ENCODE measurements around the gene FNDC1. TPM values are rescaled to one million over a fixed set of nuclear protein-coding genes. Genes with fewer than 3 reads are reported as not detected.

Gene FNDC1
- total RNA-seq, 2 donors from 2014 or later = 0.09 to 0.51 TPM

DNA sequence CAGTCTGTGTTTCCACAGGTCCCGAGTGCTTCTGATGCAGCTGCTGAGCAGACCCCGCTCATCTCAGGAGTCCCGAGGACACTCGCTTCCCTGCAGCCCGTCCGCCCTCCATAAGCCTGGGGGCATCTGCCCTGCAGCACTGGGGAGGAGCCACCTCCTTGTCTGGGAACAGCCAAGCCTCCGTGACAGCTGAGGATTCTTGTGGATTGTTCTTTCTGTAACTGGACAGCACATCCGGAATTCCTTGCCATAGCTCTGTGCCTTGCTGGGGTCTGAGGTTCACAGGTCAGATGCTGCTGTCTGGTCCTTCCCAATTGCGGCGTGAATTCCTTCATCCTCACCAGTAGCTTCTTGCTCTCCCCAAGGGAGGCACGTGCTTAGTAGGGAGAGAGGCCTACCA lies 38.4 kb upstream of the FNDC1 start:
- no peak for TF ChIP-seq POLR2AphosphoS5 (IDR thresholded peaks at IDR 0.05)
- Histone ChIP-seq H3K9me3 (no peaks in the 10 kb centered on the region), H3K36me3 (no peaks in the 10 kb centered on the region), H3K4me1 (replicated peaks) (no peaks in the 10 kb centered on the region), H3K4me3 (no peak overlapping the region), H3K27ac (no peak overlapping the region), H3K27me3 (replicated peaks; ENCODE audit: insufficient read depth) (no peaks in the 10 kb centered on the region)
- WGBS = 95% methylated on average over 11 of the region's 11 CpGs
- no peak for DNase-seq (ENCODE audit: low spot score)
- intact Hi-C loops (cut with DNase I) = no loop called here

DNA sequence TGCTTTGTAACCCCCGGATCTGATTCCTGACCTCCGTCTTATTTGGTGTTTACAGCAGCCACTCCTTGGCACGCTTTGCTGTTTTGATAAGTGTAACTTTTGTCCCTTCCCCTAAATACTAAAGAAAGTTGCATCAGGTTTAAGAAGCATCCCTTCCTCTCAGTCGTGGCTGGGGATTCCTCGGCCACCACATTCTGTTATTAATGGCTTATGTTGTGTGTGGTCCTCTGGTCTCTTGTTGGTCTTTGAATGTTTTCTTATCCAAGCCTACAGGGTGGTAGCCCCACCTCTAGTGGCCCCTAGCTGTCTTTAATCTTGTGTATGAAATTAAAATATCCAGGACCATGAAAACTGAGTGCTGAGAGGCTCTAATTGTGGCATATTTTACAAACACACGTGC lies 37.5 kb upstream of the FNDC1 start:
- Histone ChIP-seq H3K4me3 (no peak overlapping the region), H3K27ac (no peak overlapping the region), H3K4me1 (replicated peaks) (no peaks in the 10 kb centered on the region), H3K36me3 (no peaks in the 10 kb centered on the region), H3K9me3 (no peaks in the 10 kb centered on the region), H3K27me3 (replicated peaks; ENCODE audit: insufficient read depth) (no peaks in the 10 kb centered on the region)
- TF ChIP-seq POLR2AphosphoS5 (IDR thresholded peaks at IDR 0.05) (no peak), POLR2A (IDR thresholded peaks at IDR 0.05) (no peak)
- TF ChIP-seq, protein P1, sequence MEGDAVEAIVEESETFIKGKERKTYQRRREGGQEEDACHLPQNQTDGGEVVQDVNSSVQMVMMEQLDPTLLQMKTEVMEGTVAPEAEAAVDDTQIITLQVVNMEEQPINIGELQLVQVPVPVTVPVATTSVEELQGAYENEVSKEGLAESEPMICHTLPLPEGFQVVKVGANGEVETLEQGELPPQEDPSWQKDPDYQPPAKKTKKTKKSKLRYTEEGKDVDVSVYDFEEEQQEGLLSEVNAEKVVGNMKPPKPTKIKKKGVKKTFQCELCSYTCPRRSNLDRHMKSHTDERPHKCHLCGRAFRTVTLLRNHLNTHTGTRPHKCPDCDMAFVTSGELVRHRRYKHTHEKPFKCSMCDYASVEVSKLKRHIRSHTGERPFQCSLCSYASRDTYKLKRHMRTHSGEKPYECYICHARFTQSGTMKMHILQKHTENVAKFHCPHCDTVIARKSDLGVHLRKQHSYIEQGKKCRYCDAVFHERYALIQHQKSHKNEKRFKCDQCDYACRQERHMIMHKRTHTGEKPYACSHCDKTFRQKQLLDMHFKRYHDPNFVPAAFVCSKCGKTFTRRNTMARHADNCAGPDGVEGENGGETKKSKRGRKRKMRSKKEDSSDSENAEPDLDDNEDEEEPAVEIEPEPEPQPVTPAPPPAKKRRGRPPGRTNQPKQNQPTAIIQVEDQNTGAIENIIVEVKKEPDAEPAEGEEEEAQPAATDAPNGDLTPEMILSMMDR (IDR thresholded peaks at IDR 0.05) = no peak
- 80% methylated on average over 6 of the region's 6 CpGs for WGBS
- DNase-seq (ENCODE audit: low spot score) = no peak
- intact Hi-C loops (cut with DNase I) = no loop called here

DNA sequence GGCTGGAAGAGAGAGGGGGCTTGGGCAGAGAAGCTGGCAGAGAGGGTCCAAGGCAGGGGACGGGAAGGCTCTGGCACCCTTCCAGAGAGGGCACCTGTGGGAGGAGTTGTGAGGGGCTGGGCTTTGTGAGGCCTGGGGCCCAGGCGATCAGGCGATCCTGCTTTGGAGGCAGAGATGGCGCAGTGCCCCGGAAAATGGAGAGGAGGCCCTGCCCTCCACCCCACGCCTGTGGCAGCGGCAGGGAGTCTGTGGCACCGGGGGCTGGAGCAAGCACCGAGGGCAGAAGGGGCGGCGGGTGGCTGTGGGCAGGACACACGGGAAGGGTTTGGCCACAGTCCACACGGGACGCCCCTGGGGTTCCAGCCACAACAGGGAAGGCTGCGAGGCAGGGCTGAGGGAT lies 36.5 kb upstream of the FNDC1 start:
- no peak overlapping the region for H3K27ac ChIP-seq

DNA sequence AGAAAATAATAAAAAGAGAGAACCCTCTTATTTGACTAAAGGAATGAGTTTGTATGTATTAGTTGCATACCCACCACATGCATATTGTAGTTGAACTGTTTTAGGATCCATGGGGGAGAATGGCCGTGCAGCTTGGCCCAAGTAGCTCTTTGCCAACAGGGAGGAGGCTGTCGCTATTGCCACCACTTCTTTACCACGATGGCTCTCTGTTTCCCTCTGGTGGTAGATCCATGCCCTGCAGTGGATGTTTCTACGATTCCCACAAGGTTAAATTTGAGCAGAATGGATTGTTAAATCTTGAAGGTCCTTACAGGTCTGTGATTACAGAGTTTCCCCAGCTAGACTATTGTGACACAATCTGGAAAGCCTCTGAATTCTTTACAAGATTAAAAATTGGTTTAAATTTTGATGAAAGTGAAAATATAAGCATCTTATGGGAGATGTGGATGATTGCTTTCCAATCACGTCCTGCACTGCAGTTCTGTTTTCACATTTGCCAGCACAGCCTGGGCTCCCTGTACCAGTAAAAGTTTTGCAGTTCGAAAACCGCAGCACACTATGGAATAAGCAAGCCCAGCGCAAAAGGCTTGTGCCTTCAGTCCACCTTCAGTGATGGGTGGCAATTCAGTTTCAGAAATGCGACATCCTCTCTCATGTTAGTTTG lies 34.4 kb upstream of the FNDC1 start:
- TF ChIP-seq POLR2AphosphoS5 (IDR thresholded peaks at IDR 0.05) = peak; percentile 43
- no peak for TF ChIP-seq POLR2A (IDR thresholded peaks at IDR 0.05)
- TF ChIP-seq, protein P1 (IDR thresholded peaks at IDR 0.05) = peak; percentile 60 to 88 (median 78)
- no peaks in the 10 kb centered on the region for H3K9me3 ChIP-seq
- 30% methylated on average over 9 of the region's 9 CpGs for WGBS
- no peaks in the 10 kb centered on the region for H3K36me3 ChIP-seq
- H3K4me3 ChIP-seq = no peak overlapping the region
- no peaks in the 10 kb centered on the region for H3K27me3 ChIP-seq (replicated peaks; ENCODE audit: insufficient read depth)
- H3K27ac ChIP-seq = no peak overlapping the region
- H3K4me1 ChIP-seq (replicated peaks) = no peaks in the 10 kb centered on the region
- peak; percentile 53 for DNase-seq (ENCODE audit: low spot score)
- intact Hi-C loops (cut with DNase I) = no loop called here

More for the DNA sequence above, 36.5 kb upstream of the FNDC1 start:
- H3K36me3 ChIP-seq = no peaks in the 10 kb centered on the region
- DNase-seq (ENCODE audit: low spot score) = no peak
- WGBS = 83% methylated on average over 15 of the region's 15 CpGs
- H3K27me3 ChIP-seq (replicated peaks; ENCODE audit: insufficient read depth) = no peaks in the 10 kb centered on the region
- intact Hi-C loops (cut with DNase I) = no loop called here
- TF ChIP-seq POLR2AphosphoS5 (IDR thresholded peaks at IDR 0.05) = no peak
- no peak for TF ChIP-seq POLR2A (IDR thresholded peaks at IDR 0.05)
- TF ChIP-seq, protein P1 (IDR thresholded peaks at IDR 0.05) = no peak
- no peaks in the 10 kb centered on the region for H3K4me1 ChIP-seq (replicated peaks)
- H3K9me3 ChIP-seq = no peaks in the 10 kb centered on the region
- H3K4me3 ChIP-seq = no peak overlapping the region

DNA sequence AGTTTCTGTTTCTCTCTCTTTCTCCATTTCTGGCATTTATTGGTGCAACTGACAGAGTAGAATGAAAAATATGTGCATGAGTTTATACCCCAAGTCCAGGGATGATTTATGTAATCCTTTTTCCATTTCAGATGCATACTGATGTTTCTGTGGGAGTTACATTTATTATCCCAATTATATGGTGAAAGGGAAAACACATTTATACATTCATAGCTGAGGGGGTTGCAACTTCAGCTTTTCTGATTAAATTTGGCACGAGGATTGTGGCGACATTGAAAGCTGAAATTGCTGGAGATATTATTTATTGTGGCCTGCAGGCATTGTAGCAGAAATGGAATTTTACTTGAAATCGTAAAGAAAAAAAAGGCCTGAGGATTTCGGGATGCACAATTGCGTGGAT lies 31.5 kb upstream of the FNDC1 start:
- Histone ChIP-seq H3K27me3 (replicated peaks; ENCODE audit: insufficient read depth) (no peaks in the 10 kb centered on the region), H3K27ac (no peak overlapping the region), H3K4me1 (replicated peaks) (no peaks in the 10 kb centered on the region), H3K36me3 (no peaks in the 10 kb centered on the region), H3K9me3 (no peaks in the 10 kb centered on the region), H3K4me3 (no peak overlapping the region)
- no peak for DNase-seq (ENCODE audit: low spot score)
- intact Hi-C loops (cut with DNase I) = loop anchor here (2.0 kb wide), 1 partner anchor 95 kb away; no protein-coding TSS in a partner anchor
- 51% methylated on average over 5 of the region's 5 CpGs for WGBS
- TF ChIP-seq POLR2A (IDR thresholded peaks at IDR 0.05) (no peak), POLR2AphosphoS5 (IDR thresholded peaks at IDR 0.05) (no peak)
- TF ChIP-seq, protein P1 (IDR thresholded peaks at IDR 0.05) = no peak
